GM12891 (cell line): Measurements from ENCODE around the gene GTPBP3.

ENCODE experiments used
- POLR2A ChIP-seq: IDR thresholded peaks from 2 replicates; pipeline ENCODE4 v1.6.1; 2011; ENCODE audit warnings: low read depth, low read length, control low read depth
- POLR2AphosphoS5 ChIP-seq: IDR thresholded peaks from 2 replicates; pipeline ENCODE4 v1.6.1; 2011; ENCODE audit warnings: low read depth, low read length, control low read depth
- TAF1 ChIP-seq: IDR thresholded peaks from 2 replicates; pipeline ENCODE4 v1.6.1; 2011; ENCODE audit warnings: low read depth, low read length, control low read depth

- TF ChIP-seq POLR2A (no peak), TAF1 (no peak), POLR2AphosphoS5 (no peak)
Measured at GRCh38 chr19:17370026-17370587, 32.8 kb downstream of the GTPBP3 start.
